HG03469 (cell line): ENCODE measurements around the gene PRKCD.

Source experiments
- ATAC-seq: cut with Tn5 transposase; IDR thresholded peaks from one replicate; pipeline ENCODE4 v1.9.1; 2021; ENCODE audit warnings: mild to moderate bottlenecking, moderate library complexity, moderate number of reproducible peaks; ENCODE audit not compliant: unreplicated experiment

The PRKCD gene

DNA sequence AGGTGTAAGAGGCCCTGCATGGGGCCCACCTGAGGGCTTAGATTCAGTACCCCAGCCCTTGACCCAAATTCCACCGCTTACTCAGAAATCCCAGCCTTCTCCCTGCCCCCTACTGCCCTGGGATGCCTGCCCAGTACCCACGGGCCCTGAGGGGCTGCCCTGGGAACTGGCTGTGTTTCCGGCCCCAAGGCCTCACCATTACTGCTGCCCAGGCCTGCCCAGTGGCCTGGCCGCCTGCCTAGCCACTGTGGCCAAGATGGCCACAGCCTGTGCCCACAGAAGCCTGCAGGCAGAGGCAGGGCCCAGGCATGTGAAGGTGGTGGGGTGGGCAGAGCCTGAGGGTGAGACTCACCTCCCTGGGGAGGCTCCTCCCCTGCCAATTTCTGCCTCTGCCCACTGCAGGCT lies 6.1 kb upstream of the PRKCD start:
- no peak for ATAC-seq

DNA sequence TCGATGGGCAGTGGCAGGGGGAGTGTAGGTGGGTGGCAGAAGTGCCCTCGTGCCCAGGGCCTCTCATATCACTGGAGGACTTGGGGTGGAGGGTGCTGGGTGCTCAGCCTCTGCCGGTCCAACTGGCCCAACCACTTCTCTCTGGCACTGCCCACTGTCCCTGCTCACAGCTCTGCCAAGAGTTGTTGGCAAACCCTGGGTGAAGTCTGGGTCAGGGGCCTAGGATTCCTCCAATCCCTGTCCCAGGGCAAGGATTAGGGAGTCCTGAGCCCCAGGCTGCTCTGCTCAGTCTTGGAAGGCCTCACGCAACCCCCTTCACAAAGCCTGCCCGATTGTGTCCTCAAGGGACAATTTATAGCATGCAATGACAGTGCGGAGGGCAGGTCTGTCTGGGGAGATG lies 5.2 kb upstream of the PRKCD start:
- ATAC-seq, result no peak

- ATAC-seq, result no peak
These were observed 4.6 kb upstream of the PRKCD start for GRCh38 chr3:53156368-53156834.

GRCh38 chr3:53157974-53158580 lies 2.9 kb upstream of the PRKCD start:
- ATAC-seq, result no peak

DNA sequence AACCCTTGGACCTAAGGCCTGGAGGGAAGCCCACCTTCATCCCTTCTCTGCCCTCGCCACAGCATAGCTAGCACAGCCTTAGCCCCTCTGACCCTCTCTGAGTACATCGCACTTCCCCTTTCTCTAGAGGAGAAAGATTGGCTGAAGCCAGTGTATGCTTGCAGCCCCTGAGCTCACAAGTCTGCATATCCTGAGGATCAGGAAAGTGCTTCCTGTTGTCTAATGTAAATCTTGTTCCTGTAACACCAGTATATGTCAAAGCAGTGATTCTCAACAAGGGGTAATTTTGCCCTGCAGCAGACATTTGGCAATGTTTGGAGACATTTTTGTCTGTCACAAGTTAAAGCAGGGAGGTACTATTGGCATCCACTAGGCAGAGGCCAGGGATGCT lies 2.2 kb upstream of the PRKCD start:
- ATAC-seq, result no peak

DNA sequence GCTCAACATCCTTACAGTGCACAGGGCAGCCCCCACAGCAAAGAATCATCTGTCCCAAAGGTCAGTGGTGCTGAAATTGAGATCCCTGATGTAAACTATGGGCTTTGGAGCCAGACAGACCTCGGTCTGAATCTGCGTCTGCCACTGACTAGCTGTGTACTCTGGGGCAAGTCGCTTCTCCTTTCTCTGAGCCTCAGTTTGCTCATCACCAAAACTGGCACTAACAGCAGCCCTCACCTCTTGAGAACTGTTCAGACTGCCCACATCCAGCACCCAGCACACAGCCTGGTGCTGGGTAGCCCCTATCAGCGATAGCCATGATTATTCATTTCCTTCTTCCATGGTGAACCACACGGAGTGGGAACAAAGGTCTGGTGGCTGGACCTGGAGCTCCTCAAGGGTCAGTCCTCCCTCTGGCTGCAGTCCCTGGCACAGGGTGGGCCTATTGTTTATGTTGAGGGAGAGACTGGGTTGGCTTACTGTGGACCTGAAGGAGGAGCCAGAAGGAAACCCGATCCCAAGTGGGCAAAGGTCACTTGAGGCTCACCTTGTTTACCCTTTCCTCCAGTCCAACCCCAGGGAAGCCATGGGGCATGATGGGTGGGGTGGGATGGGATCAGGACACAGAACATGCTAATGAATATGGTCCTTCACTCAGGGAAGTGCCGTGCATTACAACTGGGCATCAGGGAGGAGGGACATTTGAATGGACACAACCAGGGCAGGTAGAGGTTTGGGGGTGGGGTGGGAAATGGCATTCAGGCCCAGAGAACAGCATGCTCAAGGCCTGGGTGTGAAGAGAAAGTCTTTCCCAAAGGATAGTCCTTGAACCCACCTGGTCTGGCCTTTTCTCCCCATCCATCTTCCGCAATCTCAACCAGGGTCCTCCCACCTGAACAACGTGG lies 1.6 kb upstream of the PRKCD start:
- ATAC-seq, result no peak

GRCh38 chr3:53160061-53160659 lies 849 bp upstream of the PRKCD start:
- ATAC-seq, result no peak

- ATAC-seq, result no peak
These were observed 426 bp downstream of the PRKCD start for GRCh38 chr3:53161450-53161819.

DNA sequence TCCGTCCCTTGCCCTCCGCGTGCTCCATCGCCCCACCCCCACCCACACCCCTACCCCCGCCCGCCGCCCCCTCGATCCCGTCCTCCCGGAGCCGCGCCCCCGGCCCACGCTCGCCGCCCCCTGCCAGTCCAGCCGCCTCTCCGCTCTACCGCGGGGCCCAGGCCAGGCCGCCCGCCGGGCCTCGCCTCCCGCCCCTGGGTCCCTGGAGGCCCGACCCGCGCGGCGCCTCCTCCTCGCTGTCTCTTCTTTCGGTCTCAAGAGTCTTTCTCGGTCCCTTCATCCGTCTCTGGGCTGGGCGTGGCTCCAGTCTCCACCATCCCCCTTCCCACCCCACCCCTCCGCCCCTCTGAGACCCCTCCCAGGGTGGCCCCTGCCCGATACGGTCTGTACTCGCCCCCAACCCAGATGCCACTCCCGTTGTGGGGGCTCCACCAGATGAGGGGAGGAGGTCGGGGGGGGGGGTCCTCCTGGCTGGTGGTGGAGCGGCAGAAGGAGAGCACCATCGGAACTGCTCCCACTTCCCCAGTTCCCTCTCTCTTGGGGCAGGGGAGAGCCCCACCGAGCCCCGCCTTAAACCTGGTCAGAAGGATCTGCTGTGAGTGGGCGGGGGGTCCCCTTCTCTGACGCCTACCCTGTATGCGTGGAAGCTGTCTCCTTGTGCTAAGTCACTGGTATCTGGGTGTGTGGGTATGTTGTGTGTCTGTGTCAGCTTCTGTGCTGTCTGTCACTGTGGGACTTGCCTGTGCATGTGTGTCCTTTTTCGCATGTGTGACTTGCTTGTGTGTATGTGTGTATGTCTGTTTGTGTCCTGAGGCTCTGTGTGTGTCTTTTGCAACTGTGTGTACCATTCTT lies 1.0 kb downstream of the PRKCD start:
- no peak for ATAC-seq

GRCh38 chr3:53162672-53163443 lies 1.8 kb downstream of the PRKCD start:
- ATAC-seq, result no peak

DNA sequence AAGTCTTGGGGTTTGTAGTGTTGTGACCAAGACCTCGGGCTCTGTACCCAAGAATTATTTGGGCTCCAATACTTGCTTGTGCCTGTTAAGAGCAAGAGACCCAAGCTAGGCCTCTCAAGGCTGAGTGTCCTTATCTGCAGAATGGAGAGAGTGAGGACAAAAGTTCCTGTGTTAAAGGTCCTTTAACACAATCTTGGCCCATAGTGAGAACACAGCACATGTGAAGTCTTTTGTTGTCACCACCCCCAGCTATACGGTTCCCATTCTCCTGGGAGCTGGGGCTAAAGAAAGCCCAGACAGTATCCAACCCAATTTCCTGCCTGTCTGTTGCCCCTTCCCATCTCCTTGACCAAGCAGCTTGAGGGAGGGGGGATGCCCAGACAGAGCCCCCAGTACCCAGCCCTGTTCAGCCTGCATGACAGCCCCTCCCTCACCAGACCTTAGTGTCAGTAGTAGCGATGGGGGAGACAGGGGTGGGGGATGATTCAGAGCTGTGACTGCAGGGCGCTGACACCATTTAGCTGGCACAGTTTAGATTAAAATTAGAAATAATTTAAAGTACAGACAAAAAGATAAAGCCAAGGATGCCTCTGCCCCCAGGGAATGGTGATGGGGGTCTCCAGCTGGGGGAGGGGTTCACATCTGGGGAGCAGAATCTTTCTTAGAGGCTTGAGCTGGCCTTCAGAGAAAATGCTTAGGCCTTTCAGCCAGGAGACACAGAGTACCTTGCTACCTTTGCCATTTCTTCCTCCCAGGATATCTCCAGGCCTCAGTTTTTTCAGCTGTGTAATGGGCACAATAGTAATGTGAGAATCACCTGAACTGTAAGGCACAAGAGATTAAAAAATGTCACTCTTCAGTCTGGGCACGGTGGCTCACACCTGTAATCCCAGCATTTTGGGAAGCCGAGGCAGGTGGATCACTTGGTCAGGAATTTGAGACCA lies 2.7 kb downstream of the PRKCD start:
- ATAC-seq, result no peak

DNA sequence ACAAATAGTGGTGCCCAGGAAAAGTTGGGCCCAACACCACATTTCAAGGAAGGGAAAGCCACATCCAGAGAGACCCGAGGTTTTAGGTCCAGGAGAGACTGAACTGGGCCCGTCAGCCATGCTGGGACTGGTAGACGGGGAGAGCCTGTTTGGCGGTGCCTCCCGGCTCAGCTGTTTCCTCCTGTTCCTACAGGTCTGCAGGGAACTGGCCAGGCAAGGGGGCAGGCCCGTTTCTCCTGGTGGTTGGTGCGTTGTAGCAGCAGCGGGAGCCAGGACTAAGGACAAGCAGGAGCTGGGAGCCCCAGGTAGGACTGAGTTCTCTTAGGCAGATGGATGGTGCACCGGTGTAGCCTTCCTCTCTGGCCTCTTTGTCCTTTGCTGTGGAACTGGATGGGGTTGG lies 3.9 kb downstream of the PRKCD start:
- no peak for ATAC-seq

DNA sequence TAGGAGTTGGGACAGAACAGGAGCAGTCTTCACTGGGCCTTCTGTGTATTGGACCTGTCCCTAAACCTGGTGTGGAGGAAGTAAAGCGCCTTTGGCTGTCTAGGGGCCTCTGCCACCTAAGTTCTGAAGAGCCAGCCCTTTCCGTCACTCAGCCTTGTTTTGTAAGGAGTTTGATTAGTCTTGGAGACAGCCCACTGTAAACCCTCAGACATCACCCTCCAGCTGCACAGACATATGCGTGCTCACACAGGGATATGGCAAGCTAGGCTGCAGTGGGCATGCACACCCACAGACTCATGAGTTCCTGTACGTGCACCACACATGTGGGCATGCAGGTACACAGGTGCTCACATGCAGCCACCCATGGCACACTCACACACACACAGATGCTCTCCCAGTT lies 5.2 kb downstream of the PRKCD start:
- ATAC-seq, result no peak

GRCh38 chr3:53166781-53167291 lies 5.8 kb downstream of the PRKCD start:
- no peak for ATAC-seq

GRCh38 chr3:53167418-53168174 lies 6.6 kb downstream of the PRKCD start:
- ATAC-seq, result no peak

DNA sequence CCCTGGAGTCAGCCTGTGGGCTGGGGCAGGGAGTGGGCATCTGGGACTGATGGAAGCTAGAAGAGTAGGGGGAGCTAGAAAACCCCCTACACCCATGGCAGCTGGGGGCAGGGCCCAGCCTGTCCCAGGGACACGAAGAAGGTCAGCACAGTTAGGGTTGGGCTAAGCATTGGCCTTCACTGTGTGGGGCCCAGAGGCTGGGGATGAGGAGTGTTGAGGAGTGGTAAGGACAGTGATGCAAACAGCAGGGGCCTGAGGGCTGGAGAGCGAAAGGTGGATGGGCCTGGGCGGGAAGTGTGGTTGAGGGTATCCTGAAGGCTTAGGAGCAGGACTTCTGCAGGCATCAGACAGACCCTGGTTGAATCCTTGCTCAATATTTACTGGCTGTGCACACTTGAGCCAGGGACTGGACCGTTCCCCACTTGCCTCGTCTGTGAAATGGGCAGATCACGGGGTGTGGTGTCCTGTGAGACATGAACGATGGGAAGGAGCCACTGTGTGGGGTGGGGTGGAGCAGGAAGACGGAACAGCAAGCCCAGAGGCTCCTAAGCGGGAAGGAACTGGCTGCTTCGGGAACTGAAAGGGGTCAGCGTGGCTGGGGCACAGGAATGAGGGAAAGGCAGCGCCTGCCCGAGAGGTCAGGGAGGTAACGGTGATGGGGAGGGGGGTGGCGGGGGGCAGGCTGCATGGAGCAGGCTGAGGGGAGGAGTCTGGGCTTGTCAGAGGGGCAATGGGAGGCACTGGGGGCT lies 7.3 kb downstream of the PRKCD start:
- ATAC-seq, result no peak

- no peak for ATAC-seq
These were observed 8.2 kb downstream of the PRKCD start for GRCh38 chr3:53169045-53169831.
